Measurements from ENCODE around the gene ARHGEF5. TPM values are rescaled to one million over a fixed set of nuclear protein-coding genes. Genes with fewer than 3 reads are reported as not detected.

ARHGEF5 gene
- total and polyA plus RNA-seq, 11 donors = 0.53 to 11.7 (median 1.3) TPM

DNA sequence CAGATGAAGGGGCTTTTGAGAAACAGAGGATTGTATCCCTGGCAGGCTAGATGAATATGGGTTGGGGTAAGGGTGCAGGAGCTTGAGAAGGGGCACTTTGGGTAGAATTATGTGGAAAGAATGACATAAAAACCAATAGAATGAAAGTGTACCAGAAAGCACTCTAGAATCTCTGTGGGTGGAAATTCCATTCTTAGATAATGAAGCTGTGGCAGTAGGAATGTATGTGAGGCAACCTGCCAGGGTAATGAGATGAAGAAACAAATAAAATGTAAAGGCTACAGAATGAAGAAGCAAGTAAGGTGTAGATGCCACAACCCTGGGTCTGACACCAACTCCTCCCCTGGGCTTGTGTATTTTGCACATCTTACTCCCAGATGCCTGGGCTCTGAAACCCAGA, 31.5 kb downstream of the ARHGEF5 start:
- Histone ChIP-seq H3K4me1 (peaks cover 0 to 10% (median 0%) of the 10 kb centered on the region in 12 donors), H3K9me3 (no peaks in the 10 kb centered on the region), H3K4me3 (no peak overlapping the region), H3K27me3 (no peaks in the 10 kb centered on the region), H3K27ac (no peak overlapping the region), H3K36me3 (no peaks in the 10 kb centered on the region)
- intact Hi-C loops (cut with DNase I) = no loop called here
- no peak for ATAC-seq
- DNase-seq = no peak
- TF ChIP-seq, protein P1, sequence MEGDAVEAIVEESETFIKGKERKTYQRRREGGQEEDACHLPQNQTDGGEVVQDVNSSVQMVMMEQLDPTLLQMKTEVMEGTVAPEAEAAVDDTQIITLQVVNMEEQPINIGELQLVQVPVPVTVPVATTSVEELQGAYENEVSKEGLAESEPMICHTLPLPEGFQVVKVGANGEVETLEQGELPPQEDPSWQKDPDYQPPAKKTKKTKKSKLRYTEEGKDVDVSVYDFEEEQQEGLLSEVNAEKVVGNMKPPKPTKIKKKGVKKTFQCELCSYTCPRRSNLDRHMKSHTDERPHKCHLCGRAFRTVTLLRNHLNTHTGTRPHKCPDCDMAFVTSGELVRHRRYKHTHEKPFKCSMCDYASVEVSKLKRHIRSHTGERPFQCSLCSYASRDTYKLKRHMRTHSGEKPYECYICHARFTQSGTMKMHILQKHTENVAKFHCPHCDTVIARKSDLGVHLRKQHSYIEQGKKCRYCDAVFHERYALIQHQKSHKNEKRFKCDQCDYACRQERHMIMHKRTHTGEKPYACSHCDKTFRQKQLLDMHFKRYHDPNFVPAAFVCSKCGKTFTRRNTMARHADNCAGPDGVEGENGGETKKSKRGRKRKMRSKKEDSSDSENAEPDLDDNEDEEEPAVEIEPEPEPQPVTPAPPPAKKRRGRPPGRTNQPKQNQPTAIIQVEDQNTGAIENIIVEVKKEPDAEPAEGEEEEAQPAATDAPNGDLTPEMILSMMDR (IDR thresholded peaks at IDR 0.05) = no peak
- TF ChIP-seq POLR2A (IDR thresholded peaks at IDR 0.05) = no peak

DNA sequence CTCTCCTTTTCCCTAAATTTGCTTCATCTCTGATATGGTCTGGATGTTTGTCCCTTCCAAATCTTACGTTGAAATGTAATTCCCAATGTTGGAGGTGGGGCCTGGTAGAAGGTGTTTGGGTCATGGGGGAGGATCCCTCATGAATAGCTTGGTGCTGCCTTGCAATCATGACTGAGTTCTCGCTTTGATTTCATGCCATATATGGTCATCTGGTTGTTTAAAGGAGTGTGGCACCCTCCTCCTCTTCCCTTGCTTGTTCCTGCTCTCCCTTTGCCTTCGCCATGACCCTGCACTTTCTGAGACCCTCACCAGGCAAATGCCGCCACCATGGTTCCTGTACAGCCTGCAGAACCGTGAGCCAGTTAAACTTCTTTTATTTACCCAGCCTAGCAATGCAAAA, 33.7 kb downstream of the ARHGEF5 start:
- H3K27ac ChIP-seq = peak overlapping the region in 1 of 12 donors; percentile 39
- intact Hi-C loops (cut with DNase I) = no loop called here
- DNase-seq (no peak), ATAC-seq (no peak)
- WGBS, 4 donors = 87 to 91% (median 89%) methylated on average over 5 of the region's 5 CpGs
- H3K9me3 ChIP-seq = no peaks in the 10 kb centered on the region
- no peak overlapping the region for H3K4me3 ChIP-seq
- TF ChIP-seq, protein P1 (IDR thresholded peaks at IDR 0.05) = no peak
- no peak for TF ChIP-seq POLR2A (IDR thresholded peaks at IDR 0.05)
- H3K36me3 ChIP-seq = no peaks in the 10 kb centered on the region
- H3K4me1 ChIP-seq = peaks cover 0 to 14% (median 0%) of the 10 kb centered on the region in 12 donors
- H3K27me3 ChIP-seq = no peaks in the 10 kb centered on the region

DNA sequence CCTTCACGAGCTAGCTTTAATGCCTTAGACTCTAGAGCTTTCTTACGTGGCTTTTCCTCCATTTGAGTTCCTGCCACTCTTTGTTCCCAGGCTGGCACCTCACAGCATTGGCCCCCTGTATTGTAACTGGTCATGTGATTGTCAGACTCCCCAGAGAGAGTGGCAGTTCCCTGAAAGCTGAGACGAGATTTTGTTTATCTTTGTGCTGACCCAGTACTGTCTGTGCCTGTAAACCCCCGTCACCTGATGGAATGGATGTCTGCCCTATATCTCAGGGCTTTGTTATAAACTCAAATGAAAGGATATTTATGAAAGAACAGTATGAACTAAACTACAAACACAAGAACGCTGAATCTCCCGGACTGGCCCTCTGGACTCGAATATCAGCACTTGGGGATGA, 35.3 kb downstream of the ARHGEF5 start:
- DNase-seq (no peak), ATAC-seq (no peak)
- TF ChIP-seq, protein P1 (IDR thresholded peaks at IDR 0.05) = no peak
- TF ChIP-seq POLR2A (IDR thresholded peaks at IDR 0.05) = no peak
- Histone ChIP-seq H3K9me3 (no peaks in the 10 kb centered on the region), H3K36me3 (no peaks in the 10 kb centered on the region), H3K4me1 (peaks cover 0 to 14% (median 0%) of the 10 kb centered on the region in 12 donors), H3K27me3 (no peaks in the 10 kb centered on the region), H3K4me3 (no peak overlapping the region), H3K27ac (peak overlapping the region in 1 of 12 donors; percentile 71)
- WGBS, 4 donors = 55 to 65% (median 60%) methylated on average over 7 of the region's 7 CpGs
- intact Hi-C loops (cut with DNase I) = loop anchor here in 1 of 10 donors (10.0 kb wide), 1 partner anchor 216 kb away; no protein-coding TSS in a partner anchor

DNA sequence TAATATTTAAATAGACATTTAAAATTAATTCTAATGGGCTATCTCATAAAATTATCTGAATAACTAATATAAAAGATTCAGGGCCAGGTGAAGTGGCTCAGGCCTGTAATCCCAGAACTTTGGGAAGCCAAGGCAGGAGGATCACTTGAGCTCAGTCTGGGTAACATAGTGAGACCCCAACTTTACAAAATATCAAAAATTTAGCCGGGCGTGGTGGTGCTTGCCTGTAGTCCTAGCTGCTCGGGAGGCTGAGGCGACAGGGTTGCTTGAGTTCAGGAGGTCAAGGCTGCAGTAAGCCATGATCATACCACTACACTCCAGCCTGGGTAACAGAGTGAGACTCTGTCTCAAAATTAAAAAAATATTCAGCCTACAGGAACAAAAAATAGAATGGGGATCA, 35.8 kb downstream of the ARHGEF5 start:
- Histone ChIP-seq H3K4me3 (no peak overlapping the region), H3K36me3 (no peaks in the 10 kb centered on the region), H3K4me1 (peaks cover 0 to 14% (median 0%) of the 10 kb centered on the region in 12 donors), H3K9me3 (no peaks in the 10 kb centered on the region), H3K27me3 (no peaks in the 10 kb centered on the region), H3K27ac (peak overlapping the region in 1 of 12 donors; percentile 71)
- no peak for TF ChIP-seq POLR2A (IDR thresholded peaks at IDR 0.05)
- TF ChIP-seq, protein P1 (IDR thresholded peaks at IDR 0.05) = no peak
- intact Hi-C loops (cut with DNase I) = loop anchor here in 1 of 10 donors (10.0 kb wide), 1 partner anchor 216 kb away; no protein-coding TSS in a partner anchor
- 95 to 99% (median 96%) methylated on average over 4 of the region's 4 CpGs for WGBS, 4 donors
- DNase-seq = no peak
- ATAC-seq = no peak

Measured in heart left ventricle (tissue), 16 donors.